Middle frontal gyrus (tissue), 1 donor: ENCODE data around the gene ZBTB7B.

Experiments used
- DNase-seq: peaks from one replicate; pipeline ENCODE4 v3.0.0-alpha.2; 2015; ENCODE audit warnings: low spot score; ENCODE audit errors: extremely low spot score

The ZBTB7B gene

DNA sequence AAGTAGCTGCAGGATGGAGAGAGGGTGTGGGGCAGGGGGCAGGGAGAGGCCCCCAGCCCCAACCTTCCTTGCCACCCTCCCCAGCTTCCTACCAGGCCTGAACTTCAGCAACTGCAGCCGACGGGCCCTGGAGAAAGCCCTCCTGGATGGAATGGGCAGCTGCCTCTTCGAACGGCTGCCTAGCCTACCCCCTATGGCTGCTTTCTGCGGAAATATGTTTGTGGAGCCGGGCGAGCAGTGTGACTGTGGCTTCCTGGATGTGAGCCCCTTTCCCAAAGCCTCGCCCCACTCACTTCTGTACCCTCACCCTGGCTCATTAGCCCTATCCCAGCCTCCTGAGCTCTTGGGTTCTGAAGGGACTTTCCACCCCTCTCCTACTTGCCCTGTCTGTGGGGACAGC is 54.5 kb downstream of the ZBTB7B start:
- DNase-seq, result no peak

DNA sequence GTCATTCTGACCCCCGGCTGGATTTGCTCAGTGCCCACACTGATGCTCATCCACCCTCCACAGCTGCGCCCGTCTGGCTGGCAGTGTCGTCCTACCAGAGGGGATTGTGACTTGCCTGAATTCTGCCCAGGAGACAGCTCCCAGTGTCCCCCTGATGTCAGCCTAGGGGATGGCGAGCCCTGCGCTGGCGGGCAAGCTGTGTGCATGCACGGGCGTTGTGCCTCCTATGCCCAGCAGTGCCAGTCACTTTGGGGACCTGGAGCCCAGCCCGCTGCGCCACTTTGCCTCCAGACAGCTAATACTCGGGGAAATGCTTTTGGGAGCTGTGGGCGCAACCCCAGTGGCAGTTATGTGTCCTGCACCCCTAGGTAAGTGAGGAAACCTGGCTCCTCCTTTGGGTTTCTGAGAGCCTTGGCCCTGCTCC is 55.2 kb downstream of the ZBTB7B start:
- DNase-seq, result no peak

DNA sequence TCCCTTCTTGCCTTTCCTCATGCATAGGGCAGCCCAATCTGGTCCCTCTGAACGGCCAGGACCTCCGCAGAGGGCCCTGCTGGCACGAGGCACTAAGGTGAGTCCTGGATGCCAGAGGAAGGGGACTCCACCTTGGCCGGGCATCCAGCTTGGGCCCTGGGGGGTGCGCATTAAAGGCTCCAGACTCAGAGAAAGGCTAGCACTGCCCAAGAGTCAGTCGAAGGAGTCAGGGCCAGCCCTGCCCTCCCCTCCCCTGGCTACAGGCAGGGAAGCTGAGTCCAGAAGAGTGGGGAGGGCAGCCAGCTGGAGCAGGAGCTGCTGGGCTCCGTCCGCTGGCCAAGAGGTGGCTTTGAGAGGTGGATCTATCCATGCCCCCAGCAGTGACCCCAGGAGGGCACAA is 58.1 kb downstream of the ZBTB7B start:
- no peak for DNase-seq

DNA sequence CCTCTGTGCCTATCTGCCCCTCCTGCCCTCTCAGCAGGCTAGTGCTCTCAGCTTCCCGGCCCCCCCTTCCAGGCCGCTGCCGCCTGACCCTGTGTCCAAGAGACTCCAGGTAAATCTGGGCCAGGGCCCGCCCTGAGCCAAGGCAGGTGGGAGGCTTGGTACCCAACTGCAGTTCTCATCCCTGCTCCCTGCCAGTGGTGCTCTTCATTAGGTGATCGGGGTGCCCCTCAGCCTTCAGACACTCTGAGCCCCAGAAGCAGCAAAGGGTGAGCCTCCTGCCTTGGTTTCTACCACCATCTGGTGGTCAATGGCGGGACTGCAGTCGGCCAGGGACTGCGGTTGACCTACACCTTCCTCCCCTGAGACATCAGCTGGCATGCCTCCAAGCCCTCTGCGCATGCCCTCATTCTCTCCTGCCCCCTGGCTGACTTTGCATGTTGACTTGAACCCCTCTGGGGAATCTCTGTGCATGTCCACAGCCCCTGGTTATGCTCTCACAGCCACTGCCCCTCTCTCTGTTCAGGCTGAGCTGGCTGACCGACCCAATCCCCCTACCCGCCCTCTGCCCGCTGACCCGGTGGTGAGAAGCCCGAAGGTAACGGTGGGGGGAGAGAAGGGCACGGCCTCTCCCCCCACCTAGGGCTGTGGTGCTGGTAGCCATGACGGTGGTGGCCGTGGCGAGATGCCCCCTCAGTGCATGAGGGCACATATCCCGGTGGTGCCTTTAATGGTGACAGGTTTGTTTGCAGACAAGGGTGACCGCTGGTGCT is 59.0 kb downstream of the ZBTB7B start:
- no peak for DNase-seq

DNA sequence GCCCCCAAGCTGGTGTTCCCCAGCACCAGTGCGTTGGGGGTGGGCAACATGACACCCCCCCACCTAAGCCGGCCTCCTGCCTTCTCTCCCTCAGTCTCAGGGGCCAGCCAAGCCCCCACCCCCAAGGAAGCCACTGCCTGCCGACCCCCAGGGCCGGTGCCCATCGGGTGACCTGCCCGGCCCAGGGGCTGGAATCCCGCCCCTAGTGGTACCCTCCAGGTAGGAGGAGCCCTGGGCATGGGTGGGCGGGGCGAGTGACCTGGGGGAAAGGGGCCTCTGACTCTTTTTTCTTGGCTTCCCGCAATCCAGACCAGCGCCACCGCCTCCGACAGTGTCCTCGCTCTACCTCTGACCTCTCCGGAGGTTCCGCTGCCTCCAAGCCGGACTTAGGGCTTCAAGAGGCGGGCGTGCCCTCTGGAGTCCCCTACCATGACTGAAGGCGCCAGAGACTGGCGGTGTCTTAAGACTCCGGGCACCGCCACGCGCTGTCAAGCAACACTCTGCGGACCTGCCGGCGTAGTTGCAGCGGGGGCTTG is 59.6 kb downstream of the ZBTB7B start:
- no peak for DNase-seq

DNA sequence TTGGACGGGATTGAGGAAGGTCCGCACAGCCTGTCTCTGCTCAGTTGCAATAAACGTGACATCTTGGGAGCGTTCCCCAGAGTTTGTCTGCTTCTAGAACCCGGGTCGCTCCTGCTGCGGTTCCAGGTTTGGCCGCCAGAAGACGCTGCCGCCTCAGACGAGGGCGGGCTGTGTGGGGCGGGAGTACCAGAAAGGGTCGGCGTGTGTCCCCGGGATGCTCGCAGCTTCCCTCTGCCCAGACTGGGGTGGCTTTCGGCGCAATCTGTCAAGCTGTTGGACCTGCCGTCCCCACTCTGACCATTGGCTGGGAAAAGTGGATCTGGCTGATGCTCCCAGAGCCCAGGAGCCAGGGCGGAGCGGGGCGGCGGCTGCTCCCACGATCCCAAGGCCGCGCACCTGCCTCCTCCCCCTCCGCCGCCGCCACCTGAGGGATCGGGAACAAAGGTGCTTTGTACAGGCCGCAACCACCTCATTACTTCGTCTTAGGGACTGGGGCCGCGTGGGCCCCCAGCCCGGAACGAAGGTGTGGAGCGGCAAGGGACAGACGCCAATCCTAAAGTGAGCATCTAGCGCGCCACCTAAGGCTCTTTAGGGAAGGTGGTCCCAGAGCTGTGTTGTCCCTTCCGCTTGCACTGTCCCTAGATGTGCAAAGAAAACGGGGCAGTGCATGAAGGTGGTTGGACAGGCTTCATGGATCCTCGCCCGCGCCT is 60.3 kb downstream of the ZBTB7B start:
- no peak for DNase-seq

DNA sequence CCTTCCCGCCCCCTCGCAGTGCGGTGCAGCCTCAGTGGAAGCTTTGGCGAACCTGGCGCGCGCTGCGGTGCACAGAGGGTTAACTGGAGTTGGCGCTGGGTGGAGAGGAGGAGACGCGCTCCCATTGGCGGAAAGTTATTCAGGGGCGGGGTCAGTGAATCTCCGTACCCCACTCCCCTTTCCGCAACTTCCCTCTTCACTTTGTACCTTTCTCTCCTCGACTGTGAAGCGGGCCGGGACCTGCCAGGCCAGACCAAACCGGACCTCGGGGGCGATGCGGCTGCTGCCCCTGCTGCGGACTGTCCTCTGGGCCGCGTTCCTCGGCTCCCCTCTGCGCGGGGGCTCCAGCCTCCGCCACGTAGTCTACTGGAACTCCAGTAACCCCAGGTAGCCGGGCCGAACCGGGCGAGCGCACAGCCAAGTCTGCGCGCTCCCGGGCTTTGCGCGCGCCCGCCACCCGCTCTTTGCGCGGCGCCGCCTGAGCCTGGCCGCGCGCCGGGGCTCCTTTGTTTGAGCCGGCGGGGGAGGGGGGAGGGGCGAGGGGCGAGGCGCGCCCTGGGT is 61.0 kb downstream of the ZBTB7B start, which contains the start of gene EFNA4:
Gene EFNA4 (plus strand): TSS at position 191 of the 561 bp plus-strand sequence. CDS start 84 bp downstream, at position 275.
- DNase-seq, result no peak

DNA sequence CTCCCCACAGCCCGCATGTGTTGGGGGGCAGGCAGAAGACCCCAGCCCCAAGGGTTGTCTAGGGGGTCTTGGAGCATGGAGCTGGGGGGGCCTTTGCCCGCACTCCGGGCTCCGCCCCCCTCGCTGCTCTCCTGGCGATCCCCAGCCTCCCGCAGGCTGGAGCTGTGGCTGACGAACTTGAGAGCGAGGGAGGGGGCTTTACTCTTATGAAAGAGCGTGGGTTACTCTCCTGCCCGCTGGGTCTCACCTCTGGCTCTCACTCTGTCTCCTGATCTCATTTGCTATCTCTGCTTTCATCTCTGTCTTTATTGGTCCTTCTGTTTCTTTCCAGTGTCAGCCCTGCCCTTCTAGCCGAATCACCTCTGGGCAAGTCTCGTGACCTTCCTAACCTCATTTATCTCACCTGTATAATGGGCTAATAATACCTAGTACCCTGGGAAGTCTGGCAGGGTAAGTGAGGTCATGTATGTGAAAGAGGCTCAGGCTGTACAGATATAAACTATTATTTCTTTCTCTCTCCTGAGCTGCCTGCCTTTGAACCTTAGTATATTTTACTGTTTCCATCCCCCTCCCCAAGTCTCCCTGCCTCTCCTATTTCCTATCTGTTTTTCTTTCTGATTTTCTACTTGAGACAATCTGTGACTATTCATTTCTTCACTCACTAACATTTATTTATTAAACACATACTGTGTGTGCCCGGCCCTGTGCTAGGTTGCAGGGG is 61.7 kb downstream of the ZBTB7B start:
- DNase-seq, result no peak

DNA sequence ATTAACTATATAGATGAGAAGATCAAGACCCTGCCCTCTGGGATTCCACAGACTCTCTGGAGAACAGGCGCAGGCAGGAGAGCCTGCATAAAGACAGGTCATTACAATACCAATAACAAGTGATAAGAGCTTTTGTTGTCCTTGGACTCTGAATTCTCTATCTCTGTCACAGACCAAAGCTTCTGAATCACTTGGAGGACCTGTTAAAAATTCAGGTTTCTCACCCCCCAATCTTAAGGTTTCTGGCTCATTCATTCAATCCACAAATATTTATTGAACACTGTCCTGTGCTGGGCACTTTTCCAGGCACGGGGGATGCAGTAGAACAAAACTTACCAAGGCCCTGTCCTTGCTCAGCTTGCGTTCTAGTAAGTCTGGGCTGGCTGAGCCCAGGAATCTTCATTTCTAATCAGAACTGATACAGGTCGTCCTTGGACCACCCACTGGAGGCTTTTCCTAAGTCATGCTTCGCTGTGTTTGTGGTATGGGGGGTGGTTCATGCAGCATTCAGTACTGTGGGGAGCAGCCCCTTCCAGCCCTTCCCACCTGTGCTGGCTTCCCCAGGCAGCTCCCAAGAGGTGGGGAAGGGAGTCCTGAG is 62.3 kb downstream of the ZBTB7B start:
- no peak for DNase-seq

DNA sequence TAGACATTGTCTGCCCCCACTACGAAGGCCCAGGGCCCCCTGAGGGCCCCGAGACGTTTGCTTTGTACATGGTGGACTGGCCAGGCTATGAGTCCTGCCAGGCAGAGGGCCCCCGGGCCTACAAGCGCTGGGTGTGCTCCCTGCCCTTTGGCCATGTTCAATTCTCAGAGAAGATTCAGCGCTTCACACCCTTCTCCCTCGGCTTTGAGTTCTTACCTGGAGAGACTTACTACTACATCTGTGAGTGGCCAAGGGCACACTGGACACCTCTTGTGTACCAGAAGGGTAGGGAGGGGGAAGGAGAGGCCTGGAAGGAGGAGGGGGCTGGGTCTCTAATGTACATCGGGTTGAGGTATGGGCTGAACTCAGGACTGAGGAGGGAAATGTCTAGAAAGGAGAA is 64.2 kb downstream of the ZBTB7B start:
- DNase-seq, result no peak
